SK-N-SH (cell line): ENCODE data around the gene C20orf96. TPM values are rescaled to one million over a fixed set of nuclear protein-coding genes. Genes with fewer than 3 reads are reported as not detected.

Source experiments
- CTCF ChIA-PET: fragments of 300-600, 350-600 bp; formaldehyde crosslinking; extraction: SDS; loops from one replicate; lab custom pipeline; 2021; lab: Yijun Ruan, JAX
- POLR2A ChIA-PET: fragments of 350-600 bp; sonication (Branson Sonifier 250); formaldehyde crosslinking; extraction: SDS; loops from one replicate; lab custom pipeline; 2020; ENCODE audit warnings: antibody characterized with exemption, inconsistent platforms; lab: Yijun Ruan, JAX
- DNase-seq: peaks from one replicate; pipeline ENCODE4 v3.0.0; 2012
- H2AFZ ChIP-seq: fragments of 200-600 bp; sonication (generic); 2 replicates; pipeline ENCODE4 v1.8.1; 2016; ENCODE audit warnings: antibody characterized with exemption, mild to moderate bottlenecking, low read depth
- H3F3A ChIP-seq: fragments of 200-600 bp; sonication (generic); replicated peaks from 2 replicates; pipeline ENCODE3; 2016; ENCODE audit warnings: antibody characterized with exemption, mild to moderate bottlenecking; ENCODE audit not compliant: insufficient read depth
- H3K27ac ChIP-seq, 2 experiments: fragments of 200-500 bp in 1 of 2; fragments of 200-600 bp in 1 of 2; sonication (Bioruptor generic) in 1 of 2; sonication (generic), shearing (Covaris generic) in 1 of 2; 2 replicates each; pipeline versions ENCODE4 v1.5.1 to v1.6.1; 2014 to 2016; ENCODE audit warnings: low read depth in 2 of 2, inconsistent platforms in 1 of 2, low read length in 1 of 2, mild to moderate bottlenecking in 1 of 2, mixed read lengths in 1 of 2
- H3K27me3 ChIP-seq: fragments of 200-600 bp; sonication (generic), shearing (Covaris generic); 2 replicates; pipeline ENCODE4 v1.6.1; 2016; ENCODE audit warnings: mixed run types; ENCODE audit not compliant: insufficient read depth
- H3K36me3 ChIP-seq, 2 experiments: fragments of 200-500 bp in 1 of 2; fragments of 200-600 bp in 1 of 2; sonication (Bioruptor generic) in 1 of 2; sonication (generic) in 1 of 2; replicated peaks in 1 of 2; 2 replicates each; pipeline versions ENCODE3 to v1.5.1; 2014 to 2016; ENCODE audit warnings: low read length in 1 of 2, mild to moderate bottlenecking in 1 of 2; ENCODE audit not compliant: insufficient read depth in 2 of 2, control insufficient read depth in 1 of 2
- H3K4me1 ChIP-seq, 2 experiments: fragments of 200-500 bp in 1 of 2; fragments of 200-600 bp in 1 of 2; sonication (Bioruptor generic) in 1 of 2; sonication (generic), shearing (Covaris generic) in 1 of 2; 2 replicates each; pipeline versions ENCODE4 v1.5.1 to v1.6.1; 2014 to 2016; ENCODE audit warnings: low read depth in 1 of 2, low read length in 1 of 2, mixed run types in 1 of 2; ENCODE audit not compliant: insufficient read depth in 2 of 2, control insufficient read depth in 1 of 2
- H3K4me2 ChIP-seq: fragments of 200-600 bp; sonication (generic), shearing (Covaris generic); 2 replicates; pipeline ENCODE4 v1.6.1; 2017; ENCODE audit warnings: mixed run types
- H3K4me3 ChIP-seq, 2 experiments: fragments of 200-500 bp in 1 of 2; fragments of 200-600 bp in 1 of 2; sonication (Bioruptor generic) in 1 of 2; sonication (generic), shearing (Covaris generic) in 1 of 2; 2 replicates each; pipeline versions ENCODE4 v1.5.1 to v1.8.1; 2014 to 2016; ENCODE audit warnings: low read depth in 2 of 2, inconsistent platforms in 1 of 2, low read length in 1 of 2, mild to moderate bottlenecking in 1 of 2, mixed read lengths in 1 of 2, moderate library complexity in 1 of 2
- H3K79me2 ChIP-seq: fragments of 200-600 bp; sonication (generic); 2 replicates; pipeline ENCODE4 v1.8.1; 2017; ENCODE audit warnings: mild to moderate bottlenecking; ENCODE audit not compliant: insufficient read depth
- H3K9ac ChIP-seq: fragments of 200-600 bp; sonication (generic); 2 replicates; pipeline ENCODE4 v1.6.1; 2017; ENCODE audit warnings: mixed run types
- H3K9me2 ChIP-seq: fragments of 200-600 bp; sonication (generic); 2 replicates; pipeline ENCODE4 v1.6.1; 2017; ENCODE audit warnings: mixed run types
- H3K9me3 ChIP-seq: fragments of 200-600 bp; sonication (generic); 2 replicates; pipeline ENCODE4 v1.6.1; 2017; ENCODE audit warnings: mixed run types, mild to moderate bottlenecking, moderate library complexity
- H4K20me1 ChIP-seq: fragments of 200-600 bp; sonication (generic); 2 replicates; pipeline ENCODE4 v1.6.1; 2017; ENCODE audit warnings: mild to moderate bottlenecking, mixed run types; ENCODE audit not compliant: insufficient read depth
- CHD2 ChIP-seq: fragments of 150-350 bp; IDR thresholded peaks from 2 replicates; pipeline ENCODE4 v1.6.1; 2018; ENCODE audit warnings: low read length; ENCODE audit not compliant: partially characterized antibody
- ELF1 ChIP-seq: IDR thresholded peaks from 2 replicates; pipeline ENCODE4 v1.4.0; 2012
- FOXM1 ChIP-seq: IDR thresholded peaks from 2 replicates; pipeline ENCODE4 v1.4.0; 2012; ENCODE audit warnings: low read depth, mild to moderate bottlenecking
- JUND ChIP-seq: IDR thresholded peaks from 2 replicates; pipeline ENCODE4 v1.4.0; 2012
- MAX ChIP-seq: IDR thresholded peaks from 2 replicates; pipeline ENCODE4 v1.4.0; 2012; ENCODE audit warnings: low read depth
- NRF1 ChIP-seq: IDR thresholded peaks from 2 replicates; pipeline ENCODE4 v1.6.1; 2012; ENCODE audit warnings: low read depth, mild to moderate bottlenecking, low read length
- POLR2AphosphoS5 ChIP-seq: IDR thresholded peaks from 2 replicates; pipeline ENCODE4 v1.6.1; 2012; ENCODE audit warnings: low read depth, low read length
- RFX5 ChIP-seq: IDR thresholded peaks from 2 replicates; pipeline ENCODE4 v1.6.1; 2012; ENCODE audit warnings: mild to moderate bottlenecking, improper control_type of control experiment, low read length
- SIN3A ChIP-seq: IDR thresholded peaks from 2 replicates; pipeline ENCODE4 v1.6.1; 2012; ENCODE audit warnings: low read depth, mild to moderate bottlenecking, low read length, moderate library complexity, borderline replicate concordance
- TCF12 ChIP-seq: IDR thresholded peaks from 2 replicates; pipeline ENCODE4 v1.4.0; 2012
- TEAD4 ChIP-seq: IDR thresholded peaks from 2 replicates; pipeline ENCODE4 v1.4.0; 2012; ENCODE audit warnings: mild to moderate bottlenecking, borderline replicate concordance; ENCODE audit not compliant: insufficient read depth
- USF1 ChIP-seq: IDR thresholded peaks from 2 replicates; pipeline ENCODE4 v1.4.0; 2012; ENCODE audit warnings: low read depth, borderline replicate concordance
- WGBS: methylation state at CpG from one replicate; pipeline ENCODE4 v1.1.6; 2017; ENCODE audit warnings: low lambda C conversion rate; 5-methylcytosine and 5-hydroxymethylcytosine counted together
- polyA plus RNA-seq, 3 experiments: library from polyadenylated mRNA; depleted of rRNA; stranded (reverse); fragments of >200 nt; gene quantifications; 2 replicates each; pipeline ENCODE4 v1.2.3, GENCODE V29; 2012
- TF ChIP-seq, protein P1 (sequence below): fragments of 200-600 bp; sonication (generic); IDR thresholded peaks from 2 replicates; pipeline ENCODE4 v1.6.1; 2017; ENCODE audit warnings: antibody characterized with exemption, mild to moderate bottlenecking, moderate library complexity
- TF ChIP-seq, protein P2 (sequence below): fragments of 150-350 bp; IDR thresholded peaks from 2 replicates; pipeline ENCODE4 v1.6.1; 2017; ENCODE audit warnings: antibody characterized with exemption, low read length, low read depth, borderline replicate concordance

C20orf96 gene
- polyA plus RNA-seq, 1 of the 3 experiments (the other 2 are of a cell fraction), result 16.6 TPM

DNA sequence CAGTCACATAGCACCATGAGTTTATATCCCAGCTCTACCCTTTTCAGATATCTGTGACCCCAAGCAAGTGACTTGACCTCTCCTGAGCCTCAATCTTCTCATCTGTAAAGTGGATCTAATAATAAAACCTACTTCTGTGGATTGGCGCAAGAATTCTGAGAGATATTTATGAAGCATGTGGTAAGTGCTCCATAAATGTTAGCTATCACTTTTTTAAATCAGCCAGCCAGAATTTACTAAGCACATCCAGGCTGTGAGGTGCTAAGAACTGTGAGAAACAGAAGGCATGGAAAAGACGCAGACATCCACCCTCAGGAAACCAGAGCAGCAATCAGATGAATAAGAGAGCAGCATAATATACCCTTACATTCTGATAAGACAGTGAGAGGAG lies 862 bp downstream of the C20orf96 start:
- H3F3A ChIP-seq, result no peaks in the 10 kb centered on the region
- H3K9me2 ChIP-seq, result no peaks in the 10 kb centered on the region
- no peak for TF ChIP-seq POLR2AphosphoS5
- TF ChIP-seq TCF12, result no peak
- TF ChIP-seq SIN3A, result no peak
- no peak for TF ChIP-seq MAX
- TF ChIP-seq TEAD4, result no peak
- no peak for TF ChIP-seq NRF1
- no peak for TF ChIP-seq RFX5
- TF ChIP-seq, protein P1, sequence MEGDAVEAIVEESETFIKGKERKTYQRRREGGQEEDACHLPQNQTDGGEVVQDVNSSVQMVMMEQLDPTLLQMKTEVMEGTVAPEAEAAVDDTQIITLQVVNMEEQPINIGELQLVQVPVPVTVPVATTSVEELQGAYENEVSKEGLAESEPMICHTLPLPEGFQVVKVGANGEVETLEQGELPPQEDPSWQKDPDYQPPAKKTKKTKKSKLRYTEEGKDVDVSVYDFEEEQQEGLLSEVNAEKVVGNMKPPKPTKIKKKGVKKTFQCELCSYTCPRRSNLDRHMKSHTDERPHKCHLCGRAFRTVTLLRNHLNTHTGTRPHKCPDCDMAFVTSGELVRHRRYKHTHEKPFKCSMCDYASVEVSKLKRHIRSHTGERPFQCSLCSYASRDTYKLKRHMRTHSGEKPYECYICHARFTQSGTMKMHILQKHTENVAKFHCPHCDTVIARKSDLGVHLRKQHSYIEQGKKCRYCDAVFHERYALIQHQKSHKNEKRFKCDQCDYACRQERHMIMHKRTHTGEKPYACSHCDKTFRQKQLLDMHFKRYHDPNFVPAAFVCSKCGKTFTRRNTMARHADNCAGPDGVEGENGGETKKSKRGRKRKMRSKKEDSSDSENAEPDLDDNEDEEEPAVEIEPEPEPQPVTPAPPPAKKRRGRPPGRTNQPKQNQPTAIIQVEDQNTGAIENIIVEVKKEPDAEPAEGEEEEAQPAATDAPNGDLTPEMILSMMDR, result no peak
- no peak for TF ChIP-seq FOXM1
- TF ChIP-seq, protein P2, sequence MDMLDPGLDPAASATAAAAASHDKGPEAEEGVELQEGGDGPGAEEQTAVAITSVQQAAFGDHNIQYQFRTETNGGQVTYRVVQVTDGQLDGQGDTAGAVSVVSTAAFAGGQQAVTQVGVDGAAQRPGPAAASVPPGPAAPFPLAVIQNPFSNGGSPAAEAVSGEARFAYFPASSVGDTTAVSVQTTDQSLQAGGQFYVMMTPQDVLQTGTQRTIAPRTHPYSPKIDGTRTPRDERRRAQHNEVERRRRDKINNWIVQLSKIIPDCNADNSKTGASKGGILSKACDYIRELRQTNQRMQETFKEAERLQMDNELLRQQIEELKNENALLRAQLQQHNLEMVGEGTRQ, result no peak
- TF ChIP-seq ELF1, result no peak
- no peak for TF ChIP-seq JUND
- H3K27ac ChIP-seq, result peak overlapping the region; percentile 55 to 73; a peak in 3 of 4 replicates
- DNase-seq, result no peak
- H3K9me3 ChIP-seq, result no peaks in the 10 kb centered on the region
- H3K4me2 ChIP-seq, result peak overlapping the region; percentile 87
- H3K27me3 ChIP-seq, result no peaks in the 10 kb centered on the region
- no peaks in the 10 kb centered on the region for H4K20me1 ChIP-seq
- peak overlapping the region; percentile 79 to 84 for H3K4me3 ChIP-seq
- WGBS, result 42% methylated on average over 2 of the region's 2 CpGs
- peaks cover 9% of the 10 kb centered on the region; the same call in 1 of the 2 replicates for H3K79me2 ChIP-seq
- ChIA-PET CTCF (interaction anchor here (1.2 kb wide), 1 partner anchor 10 kb away, joined by 3 read pairs; no protein-coding TSS in a partner anchor), POLR2A (no interaction called here)
- H3K9ac ChIP-seq, result peak overlapping the region; percentile 78
- H3K36me3 ChIP-seq, result no peaks in the 10 kb centered on the region
- H3K4me1 ChIP-seq, result peaks cover 3 to 10% of the 10 kb centered on the region in 2 experiments; a peak in 3 of 4 replicates
- peak overlapping the region; percentile 89 for H2AFZ ChIP-seq

GRCh38 chr20:288956-289692 lies 1.4 kb downstream of the C20orf96 start:
- Histone ChIP-seq H3K27ac (no peak overlapping the region), H2AFZ (no peak overlapping the region), H3K36me3 (no peaks in the 10 kb centered on the region), H3K9me3 (no peaks in the 10 kb centered on the region), H3K79me2 (peaks cover 9% of the 10 kb centered on the region; the same call in 1 of the 2 replicates), H3K27me3 (no peaks in the 10 kb centered on the region), H3K4me3 (peak overlapping the region; percentile 79 to 84; a peak in 3 of 4 replicates), H3F3A (no peaks in the 10 kb centered on the region), H3K4me2 (peak overlapping the region; percentile 87), H3K9ac (no peak overlapping the region), H3K4me1 (peaks cover 3 to 10% of the 10 kb centered on the region in 2 experiments; a peak in 3 of 4 replicates), H4K20me1 (no peaks in the 10 kb centered on the region), H3K9me2 (no peaks in the 10 kb centered on the region)
- TF ChIP-seq CHD2, result no peak
- TF ChIP-seq USF1, result peak; percentile 36; the same call in 1 of the 2 replicates
- no peak for DNase-seq
- ChIA-PET POLR2A (no interaction called here), CTCF (interaction anchor here (1.2 kb wide), 1 partner anchor 10 kb away, joined by 3 read pairs; no protein-coding TSS in a partner anchor)
- WGBS, result 84% methylated on average over 3 of the region's 3 CpGs
